HEK293 (cell line): ENCODE data around the gene EPG5.

Experiments used
- CTCF ChIA-PET: fragments of 350-600 bp; formaldehyde crosslinking; extraction: SDS; loops from one replicate; lab custom pipeline; 2021; ENCODE audit warnings: antibody characterized with exemption; lab: Yijun Ruan, JAX
- POLR2A ChIA-PET: fragments of 300-600 bp; formaldehyde crosslinking; extraction: SDS; loops from one replicate; lab custom pipeline; 2020; ENCODE audit warnings: antibody characterized with exemption, inconsistent platforms; lab: Yijun Ruan, JAX
- H3K27ac ChIP-seq: fragments of 200-500 bp; sonication (Bioruptor generic); 2 replicates; pipeline ENCODE4 v1.5.1; 2014; ENCODE audit warnings: low read depth, low read length, control low read depth, inconsistent platforms; ENCODE audit errors: extremely low read depth
- H3K36me3 ChIP-seq, 2 experiments: fragments of 200-500 bp in 1 of 2; sonication (Bioruptor generic) in 1 of 2; 1 replicate in 1 of 2; 2 replicates in 1 of 2; pipeline ENCODE4 v1.5.1; 2014 to 2017; ENCODE audit warnings: inconsistent platforms in 2 of 2, low read length in 2 of 2; ENCODE audit not compliant: control insufficient read depth in 2 of 2, insufficient read depth in 1 of 2
- H3K4me1 ChIP-seq: fragments of 200-500 bp; sonication (Bioruptor generic); 2 replicates; pipeline ENCODE4 v1.5.1; 2014; ENCODE audit warnings: mild to moderate bottlenecking, low read length, inconsistent platforms; ENCODE audit not compliant: control insufficient read depth, insufficient read depth
- H3K4me3 ChIP-seq: 2 replicates; pipeline ENCODE4 v1.5.1; 2011; ENCODE audit warnings: low read depth, mild to moderate bottlenecking, control low read depth, low read length, moderate library complexity
- H3K9me3 ChIP-seq: fragments of 200-500 bp; sonication (Bioruptor generic); 2 replicates; pipeline ENCODE4 v1.5.1; 2014; ENCODE audit warnings: low read depth, low read length, inconsistent platforms; ENCODE audit not compliant: control insufficient read depth, insufficient read depth
- ZNF112 ChIP-seq: fragments of 450-650 bp; formaldehyde crosslinking; IDR thresholded peaks from 2 replicates; pipeline ENCODE4 v1.5.0; 2017; ENCODE audit warnings: missing biosample characterization, missing genetic modification characterization
- ZNF184 ChIP-seq: fragments of 450-650 bp; IDR thresholded peaks from 2 replicates; pipeline ENCODE4 v1.5.1; 2018; ENCODE audit warnings: missing biosample characterization, mild to moderate bottlenecking, missing genetic modification characterization
- ZNF266 ChIP-seq: fragments of 450-650 bp; formaldehyde crosslinking; IDR thresholded peaks from 2 replicates; pipeline ENCODE4 v1.5.1; 2016; ENCODE audit warnings: missing biosample characterization, missing genetic modification characterization, low read depth
- ZNF302 ChIP-seq: fragments of 450-650 bp; formaldehyde crosslinking; IDR thresholded peaks from 2 replicates; pipeline ENCODE4 v1.5.1; 2016; ENCODE audit warnings: missing biosample characterization, missing genetic modification characterization, low read depth
- ZNF423 ChIP-seq: fragments of 450-650 bp; formaldehyde crosslinking; IDR thresholded peaks from 2 replicates; pipeline ENCODE4 v1.5.1; 2016; ENCODE audit warnings: missing biosample characterization, missing genetic modification characterization
- ZNF433 ChIP-seq: fragments of 450-650 bp; formaldehyde crosslinking; IDR thresholded peaks from 2 replicates; pipeline ENCODE4 v1.5.1; 2016; ENCODE audit warnings: missing biosample characterization, missing genetic modification characterization, low read depth
- ZNF624 ChIP-seq: fragments of 450-650 bp; formaldehyde crosslinking; IDR thresholded peaks from 2 replicates; pipeline ENCODE4 v1.5.1; 2017; ENCODE audit warnings: missing biosample characterization, missing genetic modification characterization
- ZNF629 ChIP-seq: fragments of 450-650 bp; formaldehyde crosslinking; IDR thresholded peaks from 2 replicates; pipeline ENCODE4 v1.5.1; 2017; ENCODE audit warnings: missing biosample characterization, missing genetic modification characterization
- ZNF670 ChIP-seq: fragments of 450-650 bp; formaldehyde crosslinking; IDR thresholded peaks from 2 replicates; pipeline ENCODE4 v1.5.1; 2016; ENCODE audit warnings: missing biosample characterization, missing genetic modification characterization, low read depth
- ZNF843 ChIP-seq: fragments of 450-650 bp; formaldehyde crosslinking; IDR thresholded peaks from 2 replicates; pipeline ENCODE4 v1.5.1; 2016; ENCODE audit warnings: missing biosample characterization, missing genetic modification characterization
- TF ChIP-seq, protein P1 (sequence below): fragments of 450-650 bp; formaldehyde crosslinking; IDR thresholded peaks from 2 replicates; pipeline ENCODE4; 2016; ENCODE audit warnings: missing biosample characterization, missing genetic modification characterization
- TF ChIP-seq, protein P2 (sequence below): fragments of 450-650 bp; formaldehyde crosslinking; conservative IDR thresholded peaks from 2 replicates; pipeline ENCODE4 v1.5.1; 2016; ENCODE audit warnings: low read depth, missing biosample characterization, missing genetic modification characterization
- TF ChIP-seq, protein P3 (sequence below): fragments of 450-650 bp; formaldehyde crosslinking; IDR thresholded peaks from 2 replicates; pipeline ENCODE4 v1.5.1; 2016; ENCODE audit warnings: missing biosample characterization, missing genetic modification characterization
- TF ChIP-seq, protein P4 (sequence below): fragments of 450-650 bp; formaldehyde crosslinking; IDR thresholded peaks from 2 replicates; pipeline ENCODE4 v1.5.1; 2016; ENCODE audit warnings: missing biosample characterization, missing genetic modification characterization
- TF ChIP-seq, protein P5 (sequence below): fragments of 450-650 bp; formaldehyde crosslinking; IDR thresholded peaks from 2 replicates; pipeline ENCODE4 v1.5.1; 2016; ENCODE audit warnings: missing biosample characterization, missing genetic modification characterization

The EPG5 gene

DNA sequence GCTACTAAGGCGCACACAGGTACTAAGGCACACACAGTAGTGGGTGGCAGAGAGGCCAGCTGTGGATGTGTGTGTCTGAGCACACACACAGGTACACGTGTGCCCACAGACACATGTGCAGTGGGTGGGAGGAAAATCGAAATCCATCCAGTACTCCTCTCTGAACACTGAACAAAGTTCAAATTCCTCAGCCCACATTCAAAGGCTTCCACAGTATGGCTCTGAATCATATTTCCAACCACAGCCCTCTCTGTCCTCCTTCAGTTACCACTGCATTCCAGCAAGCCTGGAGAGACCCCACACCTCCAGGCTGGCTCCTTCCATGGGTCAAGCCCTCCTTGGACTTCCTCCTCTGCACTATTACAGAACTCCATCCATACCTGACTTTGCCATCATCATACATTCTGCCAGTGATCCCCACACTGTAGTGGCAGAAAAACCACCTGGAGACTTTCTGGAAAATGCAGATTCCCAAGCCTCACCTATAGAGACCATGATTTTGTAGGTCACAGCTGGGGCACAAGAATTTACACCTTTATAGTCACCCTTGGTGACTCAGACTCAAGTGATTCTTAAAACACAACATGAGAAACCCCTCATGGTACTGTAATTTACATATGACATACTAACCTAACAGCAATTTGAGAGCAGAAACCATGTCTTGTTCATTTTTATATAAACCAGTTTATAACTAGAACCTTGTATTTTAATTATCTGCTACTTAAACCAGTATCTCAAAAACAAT lies 31.4 kb downstream of the EPG5 start:
- Histone ChIP-seq H3K36me3 (peaks cover 28 to 49% of the 10 kb centered on the region in 2 experiments), H3K4me3 (no peak overlapping the region), H3K9me3 (no peaks in the 10 kb centered on the region), H3K4me1 (no peaks in the 10 kb centered on the region), H3K27ac (no peak overlapping the region)
- ChIA-PET CTCF (no interaction called here), POLR2A (no interaction called here)
- TF ChIP-seq ZNF266 (tag by site-specific recombination) = no peak
- TF ChIP-seq, protein P1, sequence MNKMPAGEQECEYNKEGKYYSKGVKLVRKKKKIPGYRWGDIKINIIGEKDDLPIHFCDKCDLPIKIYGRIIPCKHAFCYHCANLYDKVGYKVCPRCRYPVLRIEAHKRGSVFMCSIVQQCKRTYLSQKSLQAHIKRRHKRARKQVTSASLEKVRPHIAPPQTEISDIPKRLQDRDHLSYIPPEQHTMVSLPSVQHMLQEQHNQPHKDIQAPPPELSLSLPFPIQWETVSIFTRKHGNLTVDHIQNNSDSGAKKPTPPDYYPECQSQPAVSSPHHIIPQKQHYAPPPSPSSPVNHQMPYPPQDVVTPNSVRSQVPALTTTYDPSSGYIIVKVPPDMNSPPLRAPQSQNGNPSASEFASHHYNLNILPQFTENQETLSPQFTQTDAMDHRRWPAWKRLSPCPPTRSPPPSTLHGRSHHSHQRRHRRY (tag by site-specific recombination) = no peak
- TF ChIP-seq ZNF670 = no peak
- TF ChIP-seq, protein P2, sequence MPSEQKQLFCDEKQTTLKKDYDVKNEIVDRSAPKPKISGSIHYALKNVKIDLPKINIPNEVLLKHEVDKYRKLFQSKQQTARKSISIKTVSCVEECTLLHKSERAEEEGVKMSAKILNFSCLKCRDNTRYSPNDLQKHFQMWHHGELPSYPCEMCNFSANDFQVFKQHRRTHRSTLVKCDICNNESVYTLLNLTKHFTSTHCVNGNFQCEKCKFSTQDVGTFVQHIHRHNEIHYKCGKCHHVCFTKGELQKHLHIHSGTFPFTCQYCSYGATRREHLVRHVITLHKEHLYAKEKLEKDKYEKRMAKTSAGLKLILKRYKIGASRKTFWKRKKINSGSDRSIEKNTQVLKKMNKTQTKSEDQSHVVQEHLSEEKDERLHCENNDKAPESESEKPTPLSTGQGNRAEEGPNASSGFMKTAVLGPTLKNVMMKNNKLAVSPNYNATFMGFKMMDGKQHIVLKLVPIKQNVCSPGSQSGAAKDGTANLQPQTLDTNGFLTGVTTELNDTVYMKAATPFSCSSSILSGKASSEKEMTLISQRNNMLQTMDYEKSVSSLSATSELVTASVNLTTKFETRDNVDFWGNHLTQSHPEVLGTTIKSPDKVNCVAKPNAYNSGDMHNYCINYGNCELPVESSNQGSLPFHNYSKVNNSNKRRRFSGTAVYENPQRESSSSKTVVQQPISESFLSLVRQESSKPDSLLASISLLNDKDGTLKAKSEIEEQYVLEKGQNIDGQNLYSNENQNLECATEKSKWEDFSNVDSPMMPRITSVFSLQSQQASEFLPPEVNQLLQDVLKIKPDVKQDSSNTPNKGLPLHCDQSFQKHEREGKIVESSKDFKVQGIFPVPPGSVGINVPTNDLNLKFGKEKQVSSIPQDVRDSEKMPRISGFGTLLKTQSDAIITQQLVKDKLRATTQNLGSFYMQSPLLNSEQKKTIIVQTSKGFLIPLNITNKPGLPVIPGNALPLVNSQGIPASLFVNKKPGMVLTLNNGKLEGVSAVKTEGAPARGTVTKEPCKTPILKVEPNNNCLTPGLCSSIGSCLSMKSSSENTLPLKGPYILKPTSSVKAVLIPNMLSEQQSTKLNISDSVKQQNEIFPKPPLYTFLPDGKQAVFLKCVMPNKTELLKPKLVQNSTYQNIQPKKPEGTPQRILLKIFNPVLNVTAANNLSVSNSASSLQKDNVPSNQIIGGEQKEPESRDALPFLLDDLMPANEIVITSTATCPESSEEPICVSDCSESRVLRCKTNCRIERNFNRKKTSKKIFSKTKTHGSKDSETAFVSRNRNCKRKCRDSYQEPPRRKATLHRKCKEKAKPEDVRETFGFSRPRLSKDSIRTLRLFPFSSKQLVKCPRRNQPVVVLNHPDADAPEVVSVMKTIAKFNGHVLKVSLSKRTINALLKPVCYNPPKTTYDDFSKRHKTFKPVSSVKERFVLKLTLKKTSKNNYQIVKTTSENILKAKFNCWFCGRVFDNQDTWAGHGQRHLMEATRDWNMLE (tag by site-specific recombination) = no peak
- no peak for TF ChIP-seq ZNF423
- TF ChIP-seq ZNF624 (tag by site-specific recombination) = no peak
- no peak for TF ChIP-seq ZNF433 (tag by site-specific recombination)
- TF ChIP-seq ZNF112 (tag by site-specific recombination) = no peak
- TF ChIP-seq ZNF302 (tag by site-specific recombination) = no peak
- TF ChIP-seq ZNF629 (tag by site-specific recombination) = no peak
- TF ChIP-seq, protein P3, sequence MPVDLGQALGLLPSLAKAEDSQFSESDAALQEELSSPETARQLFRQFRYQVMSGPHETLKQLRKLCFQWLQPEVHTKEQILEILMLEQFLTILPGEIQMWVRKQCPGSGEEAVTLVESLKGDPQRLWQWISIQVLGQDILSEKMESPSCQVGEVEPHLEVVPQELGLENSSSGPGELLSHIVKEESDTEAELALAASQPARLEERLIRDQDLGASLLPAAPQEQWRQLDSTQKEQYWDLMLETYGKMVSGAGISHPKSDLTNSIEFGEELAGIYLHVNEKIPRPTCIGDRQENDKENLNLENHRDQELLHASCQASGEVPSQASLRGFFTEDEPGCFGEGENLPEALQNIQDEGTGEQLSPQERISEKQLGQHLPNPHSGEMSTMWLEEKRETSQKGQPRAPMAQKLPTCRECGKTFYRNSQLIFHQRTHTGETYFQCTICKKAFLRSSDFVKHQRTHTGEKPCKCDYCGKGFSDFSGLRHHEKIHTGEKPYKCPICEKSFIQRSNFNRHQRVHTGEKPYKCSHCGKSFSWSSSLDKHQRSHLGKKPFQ (tag by site-specific recombination) = no peak
- TF ChIP-seq, protein P4, sequence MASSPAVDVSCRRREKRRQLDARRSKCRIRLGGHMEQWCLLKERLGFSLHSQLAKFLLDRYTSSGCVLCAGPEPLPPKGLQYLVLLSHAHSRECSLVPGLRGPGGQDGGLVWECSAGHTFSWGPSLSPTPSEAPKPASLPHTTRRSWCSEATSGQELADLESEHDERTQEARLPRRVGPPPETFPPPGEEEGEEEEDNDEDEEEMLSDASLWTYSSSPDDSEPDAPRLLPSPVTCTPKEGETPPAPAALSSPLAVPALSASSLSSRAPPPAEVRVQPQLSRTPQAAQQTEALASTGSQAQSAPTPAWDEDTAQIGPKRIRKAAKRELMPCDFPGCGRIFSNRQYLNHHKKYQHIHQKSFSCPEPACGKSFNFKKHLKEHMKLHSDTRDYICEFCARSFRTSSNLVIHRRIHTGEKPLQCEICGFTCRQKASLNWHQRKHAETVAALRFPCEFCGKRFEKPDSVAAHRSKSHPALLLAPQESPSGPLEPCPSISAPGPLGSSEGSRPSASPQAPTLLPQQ = no peak
- TF ChIP-seq, protein P5, sequence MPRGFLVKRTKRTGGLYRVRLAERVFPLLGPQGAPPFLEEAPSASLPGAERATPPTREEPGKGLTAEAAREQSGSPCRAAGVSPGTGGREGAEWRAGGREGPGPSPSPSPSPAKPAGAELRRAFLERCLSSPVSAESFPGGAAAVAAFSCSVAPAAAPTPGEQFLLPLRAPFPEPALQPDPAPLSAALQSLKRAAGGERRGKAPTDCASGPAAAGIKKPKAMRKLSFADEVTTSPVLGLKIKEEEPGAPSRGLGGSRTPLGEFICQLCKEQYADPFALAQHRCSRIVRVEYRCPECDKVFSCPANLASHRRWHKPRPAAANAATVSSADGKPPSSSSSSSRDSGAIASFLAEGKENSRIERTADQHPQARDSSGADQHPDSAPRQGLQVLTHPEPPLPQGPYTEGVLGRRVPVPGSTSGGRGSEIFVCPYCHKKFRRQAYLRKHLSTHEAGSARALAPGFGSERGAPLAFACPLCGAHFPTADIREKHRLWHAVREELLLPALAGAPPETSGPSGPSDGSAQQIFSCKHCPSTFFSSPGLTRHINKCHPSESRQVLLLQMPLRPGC (tag by site-specific recombination) = no peak
- TF ChIP-seq ZNF184 (tag by site-specific recombination) = no peak
- TF ChIP-seq ZNF843 = no peak
